Right kidney (tissue), 1 donor: ENCODE measurements around the gene TRIM66.
A peak's percentile ranks its signal among the peaks of the same experiment; 100 is the strongest.

ENCODE experiments used
- DNase-seq: peaks from one replicate; pipeline ENCODE4 v3.0.0-alpha.2; 2016

The TRIM66 gene

DNA sequence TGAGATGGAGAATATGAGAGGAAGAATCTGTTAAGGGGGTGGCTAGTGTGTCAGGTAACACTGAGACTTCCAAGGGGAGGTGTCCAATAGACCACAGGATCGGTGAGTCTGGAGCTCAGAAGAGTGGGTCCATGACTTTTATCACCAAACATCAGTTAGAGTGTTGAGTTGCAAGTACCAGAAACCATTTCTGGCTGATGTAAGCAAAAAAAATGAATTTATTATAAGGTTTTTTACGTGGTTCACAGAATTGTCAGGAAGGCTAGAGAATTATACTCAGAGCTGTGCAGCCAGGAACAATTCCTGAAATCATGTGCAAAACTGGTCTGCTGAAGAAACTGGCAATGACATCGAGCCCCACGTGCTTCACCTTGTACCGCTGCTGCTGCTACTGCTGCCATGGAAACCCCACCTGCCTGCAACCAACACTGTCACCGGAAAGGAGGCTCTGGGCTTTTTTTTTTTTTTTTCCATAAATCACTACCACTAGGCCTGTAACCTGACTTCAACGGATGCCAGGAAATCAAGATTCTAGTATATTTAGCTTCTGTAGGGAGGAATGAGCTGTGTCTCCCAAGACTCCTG lies 71.8 kb downstream of the TRIM66 start:
- peak; percentile 19 for DNase-seq

DNA sequence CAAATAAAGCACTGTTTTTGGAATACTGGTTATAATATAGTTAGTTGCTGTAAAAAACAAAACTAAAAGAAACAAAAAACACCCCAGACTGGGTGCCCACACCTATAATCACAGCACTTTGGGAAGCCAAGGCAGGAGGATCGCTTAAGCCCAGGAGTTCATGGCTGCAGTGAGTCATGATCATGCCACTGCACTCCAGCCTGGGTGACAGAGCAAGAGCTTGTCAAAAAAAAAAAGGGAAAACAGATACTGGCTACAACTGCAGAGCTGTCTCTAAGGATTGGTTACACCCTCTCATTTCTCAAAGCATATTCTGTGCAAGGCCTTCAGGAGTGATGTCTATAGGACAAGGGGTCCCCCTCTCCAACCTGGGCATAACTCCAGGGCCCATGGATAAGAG lies 73.8 kb downstream of the TRIM66 start:
- DNase-seq = no peak

DNA sequence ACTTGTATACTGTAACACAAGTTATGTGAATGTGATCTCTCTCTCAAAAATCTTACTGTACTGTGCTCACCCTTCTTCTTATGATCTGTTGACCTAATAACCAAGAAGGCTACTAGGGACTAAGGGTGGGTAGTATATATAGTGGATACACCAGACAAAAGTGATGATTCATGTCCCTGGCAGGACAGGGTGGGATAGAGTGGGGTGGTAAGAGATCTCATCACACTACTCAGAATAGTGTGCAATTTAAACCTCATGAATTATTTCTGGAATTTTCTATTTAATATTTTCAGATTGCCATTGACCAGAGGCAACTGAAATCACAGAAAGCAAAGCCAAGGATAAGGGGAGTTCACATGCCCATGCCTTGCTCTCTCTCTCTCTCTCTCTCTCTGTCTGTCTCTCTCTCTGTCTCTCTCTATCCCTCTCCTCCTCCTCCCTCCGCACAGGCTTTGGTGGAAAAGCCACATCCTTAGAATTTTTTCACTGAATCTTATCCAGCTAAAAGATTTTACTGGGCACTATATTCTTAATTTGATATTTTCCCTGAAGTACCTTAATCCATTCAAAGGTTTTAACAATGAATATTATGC lies 76.4 kb downstream of the TRIM66 start:
- DNase-seq = no peak

DNA sequence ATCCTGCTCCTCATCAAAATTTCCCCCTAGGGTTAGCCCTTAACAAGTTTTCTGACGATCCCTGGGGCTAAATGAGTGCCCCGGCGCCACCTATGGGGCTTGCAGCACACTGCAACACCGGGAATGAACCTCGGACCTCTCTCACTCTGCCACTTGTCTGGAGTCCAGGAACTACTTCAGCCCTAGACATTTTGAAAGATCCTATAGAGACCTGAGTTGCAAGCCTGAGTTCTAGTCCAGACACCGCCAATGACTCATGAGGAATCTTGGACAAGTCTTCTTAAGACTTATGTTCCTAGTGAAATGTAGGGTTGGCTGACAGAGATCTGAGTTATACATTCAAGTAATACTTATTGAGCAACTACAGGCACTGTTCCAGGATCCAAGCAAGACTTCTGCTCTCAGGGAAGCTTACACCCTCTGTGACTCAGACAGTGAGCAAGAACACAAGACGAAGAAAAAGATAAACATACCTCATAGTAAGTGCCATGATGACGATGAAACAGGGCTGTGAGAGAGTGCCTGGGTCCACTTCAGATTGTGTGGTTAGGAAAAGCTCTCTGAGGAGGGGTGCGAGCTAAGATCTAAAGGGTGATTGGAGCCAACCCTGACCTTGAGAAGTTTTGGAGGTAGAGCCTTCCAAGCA lies 78.3 kb downstream of the TRIM66 start:
- no peak for DNase-seq

DNA sequence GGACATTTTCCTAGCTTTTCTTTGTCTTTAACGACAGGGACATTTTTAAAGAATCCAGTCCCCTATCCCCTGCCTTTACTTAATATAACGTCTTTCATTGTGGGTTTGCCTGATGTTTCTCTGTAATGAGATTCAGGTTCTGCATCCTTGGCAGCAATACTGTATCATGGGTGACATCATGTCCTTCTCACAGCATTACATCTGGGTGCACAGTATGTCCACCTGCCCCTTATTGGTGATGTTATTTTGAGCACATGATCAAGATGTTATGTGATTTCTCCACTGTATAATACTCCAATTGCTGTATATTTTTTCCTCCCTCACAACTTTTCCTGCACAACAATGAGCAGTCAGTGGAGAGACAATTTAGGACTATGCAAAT lies 78.8 kb downstream of the TRIM66 start:
- no peak for DNase-seq

DNA sequence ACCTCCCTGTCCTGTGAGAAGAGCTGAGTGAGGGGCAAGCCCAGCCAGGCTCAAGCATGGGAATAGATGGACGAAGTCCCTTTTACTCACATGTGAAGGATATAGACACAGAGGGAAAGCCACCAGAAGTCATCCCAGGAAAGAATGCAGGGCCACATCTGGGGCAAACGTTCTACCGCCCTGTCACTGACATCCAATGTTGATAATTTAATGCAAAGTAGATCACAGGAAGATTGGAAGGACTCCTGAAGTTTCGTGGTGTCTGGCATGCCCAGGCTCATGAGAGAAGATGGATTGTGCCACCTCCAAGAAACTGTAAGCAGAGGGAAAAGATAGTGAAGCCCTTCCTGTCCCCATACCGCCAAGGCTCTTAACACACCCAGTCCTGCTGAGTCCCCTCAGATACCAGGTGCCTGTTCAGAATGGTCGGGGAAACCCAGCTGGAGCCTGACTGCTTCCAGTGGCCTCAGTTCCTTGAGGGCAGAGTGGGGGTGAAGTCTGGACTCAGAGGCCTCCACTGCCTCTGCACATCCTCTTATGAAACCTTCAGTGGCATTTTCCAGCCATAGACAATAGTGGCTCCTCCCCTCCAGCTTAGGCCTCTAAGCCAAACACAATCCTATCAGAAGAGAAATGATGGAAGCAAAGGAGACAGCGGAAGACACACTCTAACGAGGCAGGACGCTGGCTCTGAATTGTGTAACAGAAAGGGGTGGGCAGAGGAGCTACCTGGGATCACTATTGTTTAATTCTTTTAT lies 80.9 kb downstream of the TRIM66 start:
- DNase-seq = no peak

DNA sequence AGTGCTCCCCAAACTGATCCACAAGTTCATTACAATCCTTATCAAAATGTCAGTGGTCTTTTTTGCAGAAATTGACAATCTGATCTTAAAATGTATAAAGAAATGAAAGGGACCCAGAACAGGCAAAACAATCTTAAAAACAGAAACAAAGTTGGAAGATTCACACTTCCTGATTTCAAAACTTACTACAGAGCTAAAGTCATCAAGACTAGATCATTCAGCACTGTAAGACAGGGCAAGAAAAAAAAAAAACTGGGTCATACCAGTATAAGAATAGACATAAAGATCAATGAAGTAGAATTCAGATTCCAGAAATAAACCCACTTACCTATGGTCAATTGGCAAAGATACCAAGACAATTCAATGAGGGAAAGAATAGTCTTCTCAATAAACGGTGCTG lies 84.0 kb downstream of the TRIM66 start:
- no peak for DNase-seq

DNA sequence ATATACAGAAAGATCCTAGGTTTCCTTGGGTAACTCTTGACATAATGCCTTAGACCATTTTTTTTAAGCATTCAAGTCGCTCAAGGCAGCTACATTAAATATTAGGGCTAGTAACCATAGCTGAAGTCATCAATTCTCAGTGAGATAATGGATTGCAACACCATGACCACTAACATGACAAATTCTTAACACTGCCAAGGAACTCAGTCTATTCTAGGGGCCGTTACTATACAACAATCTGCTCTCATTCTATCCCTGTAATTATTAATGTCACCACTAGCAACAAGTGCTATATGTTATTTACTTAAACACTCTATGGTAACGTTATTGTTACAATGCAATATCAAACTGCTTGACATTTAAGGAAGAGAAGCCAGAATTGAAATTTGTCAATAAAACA lies 85.3 kb downstream of the TRIM66 start:
- no peak for DNase-seq

DNA sequence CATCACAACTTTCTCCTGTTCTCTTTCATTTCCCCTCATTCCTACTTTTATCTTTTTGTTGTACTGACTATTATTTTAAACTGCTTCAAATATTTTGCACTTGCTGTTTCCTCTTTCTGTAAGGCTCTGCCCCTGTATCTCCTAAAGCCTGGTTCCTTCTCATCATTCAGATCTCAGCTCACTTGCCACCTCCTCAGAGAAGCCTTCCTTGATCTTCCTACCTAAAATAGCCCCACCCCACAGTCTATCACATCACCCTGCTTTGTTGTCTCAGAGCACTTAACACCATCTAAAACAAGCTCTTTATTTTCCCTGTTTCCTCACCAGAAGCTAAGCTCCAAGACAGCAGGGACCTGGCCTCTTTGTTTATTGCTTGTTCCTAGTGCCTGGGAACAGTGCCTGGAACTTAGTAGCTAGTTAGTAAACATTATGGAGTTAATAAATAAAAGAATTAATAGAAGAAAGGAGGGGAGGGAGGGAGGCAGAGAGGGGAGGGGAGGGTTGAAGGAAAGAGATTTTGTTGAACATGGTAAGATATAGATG lies 85.9 kb downstream of the TRIM66 start:
- no peak for DNase-seq

DNA sequence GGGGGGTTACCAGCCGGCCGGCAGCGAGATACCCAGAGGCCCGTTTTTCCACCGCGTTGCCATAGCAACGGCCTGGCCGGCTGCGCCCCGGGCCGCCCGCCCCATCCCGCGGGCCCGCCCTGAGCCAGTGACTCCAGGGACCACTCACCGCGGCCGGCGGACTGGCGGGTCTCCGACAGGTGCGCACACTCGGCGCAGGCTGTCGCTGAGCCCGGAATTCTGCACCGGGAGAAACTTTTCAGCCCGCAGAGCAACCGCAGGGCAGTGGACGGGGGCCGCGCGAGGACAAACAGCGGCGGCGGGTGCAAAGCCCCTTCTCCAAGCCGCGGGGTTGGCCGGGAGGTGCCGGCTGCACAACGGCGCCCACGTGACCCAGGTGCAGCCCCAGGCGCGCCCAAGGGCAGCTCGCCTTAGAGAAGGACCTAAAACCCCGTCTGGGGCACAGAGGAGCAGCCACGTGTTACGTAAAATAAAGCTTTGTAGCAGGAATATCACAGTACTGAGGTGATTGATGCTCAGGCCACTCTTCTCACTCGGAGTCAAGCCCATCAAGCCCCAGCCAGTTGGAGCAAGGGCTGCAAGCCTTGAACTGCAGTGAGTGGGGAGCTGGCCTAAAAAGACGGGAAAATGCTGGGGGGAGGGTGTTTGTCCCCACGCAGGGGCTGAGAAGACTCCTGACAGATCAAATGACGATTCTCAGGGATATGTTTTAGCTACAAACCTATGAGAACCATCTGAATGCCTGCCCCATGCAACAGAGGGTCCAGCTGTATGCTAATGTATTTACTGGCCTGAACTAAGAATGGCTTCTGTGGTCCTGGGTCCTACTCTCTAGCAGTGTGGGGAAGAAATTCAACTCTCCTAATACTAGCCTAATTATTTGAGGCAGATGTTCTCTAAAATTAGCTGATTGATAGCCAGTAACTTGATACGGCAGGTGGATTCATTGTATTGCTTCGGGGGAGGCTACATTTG lies 88.2 kb downstream of the TRIM66 start, which contains the start of gene STK33:
TSS of gene STK33 (minus strand) at position 294 of the 975 bp plus-strand sequence. CDS start 119,323 bp downstream, outside the sequence.
- peak; percentile 86 for DNase-seq

DNA sequence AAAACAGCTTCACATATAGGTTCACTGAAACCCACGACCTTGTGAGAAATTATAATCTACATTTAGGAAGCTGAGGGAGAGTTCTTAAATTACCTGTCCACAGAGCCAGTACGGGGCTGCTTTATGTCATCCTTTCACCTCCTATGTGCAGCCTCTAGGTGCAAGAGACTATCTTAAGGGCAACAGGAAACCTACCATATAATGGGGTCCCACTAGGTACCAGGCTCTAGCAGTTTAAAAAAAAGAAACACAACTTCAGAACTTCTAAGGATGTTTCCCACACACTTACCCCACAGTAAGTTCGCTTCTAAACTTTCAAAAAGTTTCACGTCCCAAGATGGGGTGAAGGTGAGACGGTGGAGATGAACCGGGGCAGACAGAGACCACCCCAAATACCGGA lies 89.0 kb downstream of the TRIM66 start:
- no peak for DNase-seq

DNA sequence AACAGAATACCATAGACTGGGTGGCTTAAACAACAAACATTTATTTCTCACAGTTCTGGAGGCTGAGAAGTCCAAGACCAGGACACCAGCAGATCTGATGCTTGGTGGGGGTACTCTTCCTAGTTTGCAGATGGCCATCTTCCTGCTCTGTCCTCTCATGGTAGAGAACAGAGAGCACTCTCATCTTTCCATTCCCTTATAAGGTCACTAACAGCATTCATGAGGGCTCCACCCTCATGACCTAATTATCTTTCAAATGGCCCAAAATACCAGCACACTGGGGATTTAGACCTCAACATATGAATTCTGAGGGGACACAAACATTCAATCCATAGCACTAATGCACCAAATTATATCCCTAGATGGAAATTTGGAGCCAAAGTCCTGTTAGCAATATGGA lies 94.5 kb downstream of the TRIM66 start:
- no peak for DNase-seq

DNA sequence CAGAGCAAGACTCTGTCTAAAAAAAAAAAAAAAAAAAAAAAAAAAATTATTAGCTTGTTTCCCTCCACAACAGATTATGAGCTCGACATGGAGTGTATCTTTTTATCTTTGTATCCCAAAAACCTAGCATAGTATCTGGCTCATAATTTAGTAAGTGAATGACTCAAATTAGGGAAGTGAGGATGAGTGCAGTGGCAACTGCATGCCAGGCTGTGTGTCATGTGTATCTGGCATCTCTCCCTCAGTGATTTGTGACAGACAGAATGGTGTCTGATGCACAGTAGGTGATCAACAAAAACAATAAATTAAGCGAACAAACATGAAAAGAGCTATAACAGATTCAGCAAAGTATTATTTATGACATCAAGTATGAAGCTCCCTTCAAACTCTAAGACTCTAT lies 95.7 kb downstream of the TRIM66 start:
- no peak for DNase-seq

DNA sequence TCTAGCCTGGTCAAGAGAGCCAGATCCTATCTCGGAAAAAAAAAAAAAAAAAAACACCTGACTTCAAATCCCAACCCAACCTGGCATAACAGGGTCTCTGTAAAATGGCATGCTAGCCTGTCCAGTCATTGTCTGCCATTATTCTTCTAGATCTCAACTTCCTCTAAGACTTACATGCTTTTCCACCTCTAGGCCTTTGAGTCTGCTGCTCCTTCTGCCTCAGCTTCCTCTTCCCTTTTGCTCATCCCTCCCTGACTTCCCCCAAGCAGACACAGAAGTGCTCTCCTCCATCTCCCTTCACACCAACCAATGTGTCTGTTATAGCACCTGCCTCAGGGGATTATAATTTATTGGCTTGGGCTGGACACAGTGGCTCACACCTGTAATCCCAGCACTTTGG lies 96.3 kb downstream of the TRIM66 start:
- DNase-seq = no peak

DNA sequence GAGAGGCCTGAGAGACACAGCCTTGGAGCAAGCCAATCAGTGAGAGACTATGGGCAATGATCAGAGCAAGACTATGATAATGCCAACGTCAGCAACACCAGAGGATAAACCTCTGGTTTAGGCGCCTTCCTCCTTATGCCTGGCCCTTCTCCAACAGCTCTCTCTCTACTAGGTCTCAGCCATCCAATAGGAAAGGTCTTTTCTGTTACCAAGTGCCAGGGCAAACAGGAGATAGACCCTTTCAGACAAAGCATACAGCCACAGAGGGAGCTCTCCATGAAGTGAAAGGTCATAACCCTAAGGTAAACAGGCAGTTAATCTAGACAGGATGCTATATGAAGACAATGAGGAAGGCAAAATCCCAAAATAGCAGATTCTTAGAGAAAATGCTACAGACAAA lies 98.0 kb downstream of the TRIM66 start:
- DNase-seq = no peak

DNA sequence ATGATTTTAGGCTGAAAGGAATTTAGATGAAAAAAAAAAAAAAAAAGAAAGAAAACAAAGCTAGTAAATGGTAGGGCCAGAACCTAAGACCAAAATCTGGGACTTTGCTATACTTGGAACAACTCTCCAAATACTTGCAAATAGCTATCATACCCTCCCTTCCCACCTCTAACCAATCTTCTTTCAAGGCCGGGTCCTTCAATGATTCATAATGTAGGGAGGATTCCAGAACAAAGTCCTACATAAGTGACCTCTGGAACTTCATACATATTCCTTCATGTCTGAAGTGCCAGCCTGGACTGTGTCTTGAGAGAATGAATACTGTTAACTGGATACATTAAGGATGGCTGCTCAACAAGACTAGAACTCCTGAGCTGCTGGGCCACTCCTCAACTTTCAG lies 98.4 kb downstream of the TRIM66 start:
- DNase-seq = no peak

DNA sequence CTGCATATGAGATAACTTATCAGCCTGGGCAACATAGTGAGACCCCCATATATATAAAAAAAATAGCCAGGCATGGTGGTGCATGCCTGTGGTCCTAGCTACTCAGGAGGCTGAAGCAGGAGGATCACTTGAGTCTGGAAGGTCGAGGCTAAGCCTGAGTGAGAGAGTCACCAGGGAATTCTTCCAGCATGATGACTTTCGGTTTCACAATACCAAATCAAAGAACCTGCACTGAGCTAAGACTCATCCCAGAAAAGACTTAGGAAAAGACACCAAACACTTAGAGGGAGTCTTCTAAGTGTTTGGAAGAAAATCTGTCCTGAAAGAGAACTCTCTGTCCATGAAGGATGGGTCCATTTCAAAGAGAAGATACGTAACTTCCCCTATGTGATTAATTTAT lies 101.2 kb downstream of the TRIM66 start:
- no peak for DNase-seq

DNA sequence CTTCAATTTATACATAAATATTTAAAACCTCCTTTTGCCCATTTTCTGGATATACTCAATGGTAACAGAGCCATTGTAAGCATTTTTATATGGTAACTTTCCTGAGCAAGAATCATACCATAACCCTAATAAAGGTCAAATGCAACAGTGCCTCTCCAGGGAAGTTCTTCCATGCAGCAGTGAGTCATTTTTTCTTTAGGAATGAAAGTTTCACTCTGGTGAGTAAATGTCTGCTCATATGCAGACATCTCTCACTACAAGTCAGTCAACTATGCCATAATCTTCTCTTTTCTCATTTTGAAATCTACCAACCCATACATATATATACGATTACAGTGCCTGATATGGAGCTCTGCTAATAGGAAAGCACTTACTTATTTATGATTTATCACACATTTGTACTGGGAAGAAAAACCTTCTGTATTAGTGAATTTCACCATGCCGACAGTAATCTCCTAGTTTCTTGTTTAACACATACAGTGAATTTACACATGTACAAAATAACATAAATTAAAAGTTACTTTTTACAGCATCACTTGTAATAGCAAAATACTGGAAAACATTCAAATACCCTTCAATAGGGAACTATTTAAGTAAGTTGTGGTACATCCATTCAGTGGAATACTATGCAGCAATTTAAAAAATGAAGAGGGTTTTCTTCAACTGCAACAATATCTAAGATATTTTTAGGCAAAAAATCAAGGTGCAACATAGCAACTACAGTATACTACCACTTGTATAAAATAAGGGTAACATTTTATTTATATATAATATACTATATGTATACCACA lies 104.5 kb downstream of the TRIM66 start:
- no peak for DNase-seq

DNA sequence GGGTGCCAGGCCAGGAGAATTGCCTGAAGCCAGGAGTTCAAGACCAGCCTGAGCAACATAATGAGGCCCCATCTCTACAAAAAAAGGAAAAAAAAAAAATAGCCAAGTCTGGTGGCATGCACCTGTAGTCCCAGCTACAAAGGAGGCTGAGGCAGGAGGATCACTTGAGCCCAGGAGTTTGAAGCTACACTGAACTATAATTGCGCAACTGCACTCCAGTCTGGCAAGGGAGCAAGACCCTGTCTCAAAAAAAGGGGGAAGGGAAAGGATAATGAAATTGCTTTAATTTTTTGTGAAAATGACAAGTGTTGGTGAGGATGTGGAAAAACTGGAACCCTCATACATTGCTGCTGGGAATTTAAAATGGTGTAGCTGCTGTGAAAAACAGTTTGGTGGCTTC lies 107.7 kb downstream of the TRIM66 start:
- no peak for DNase-seq

DNA sequence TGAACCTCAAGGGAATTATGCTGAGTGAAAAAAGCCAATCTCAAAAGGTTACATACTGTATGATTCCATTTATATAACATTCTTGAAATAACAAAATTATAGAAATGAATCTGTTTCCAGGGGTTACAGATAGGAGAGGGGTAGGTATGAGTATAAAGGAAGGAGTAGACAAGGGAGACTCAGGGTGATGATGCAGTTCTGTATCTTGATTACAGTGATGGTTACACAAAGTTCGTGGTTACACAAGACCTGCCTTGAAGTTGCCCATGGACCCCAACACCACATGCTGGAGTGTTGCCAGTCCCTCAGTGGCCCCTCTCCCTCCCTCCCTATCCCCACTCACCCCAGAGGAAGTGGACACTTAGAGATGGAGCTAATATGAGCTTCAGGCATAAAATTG lies 108.7 kb downstream of the TRIM66 start:
- no peak for DNase-seq

DNA sequence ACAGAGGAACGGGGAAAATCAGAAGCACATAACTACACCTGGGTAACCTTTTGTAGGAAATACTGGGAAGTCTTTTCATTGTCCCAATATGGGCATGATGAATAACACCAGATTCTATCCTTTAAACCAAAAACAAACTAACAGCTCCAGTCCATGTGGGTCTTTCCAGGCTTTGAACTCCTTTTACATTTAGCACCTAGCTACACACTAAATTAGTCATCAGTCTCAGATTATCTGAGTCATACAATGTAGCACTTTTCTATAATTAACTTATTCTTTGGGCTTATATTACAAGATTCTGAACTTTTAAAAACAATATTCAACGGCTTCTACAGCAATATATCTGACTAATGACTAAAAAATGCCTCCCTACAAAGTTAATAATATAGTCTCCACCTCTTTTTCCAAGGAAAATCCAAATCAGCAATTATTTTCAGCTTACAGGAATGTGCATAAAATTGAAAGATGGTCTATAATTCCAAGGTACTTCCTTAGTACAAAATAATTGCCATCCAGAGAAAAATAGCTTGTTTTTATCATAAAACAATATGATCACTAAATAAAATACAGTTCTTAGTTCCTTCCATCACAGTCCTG lies 114.8 kb downstream of the TRIM66 start:
- DNase-seq = no peak
